Natural killer cell treated with Interleukin-12 subunit alpha and Interleukin-12 subunit beta and Interleukin-15 and Interleukin-18, amount 100 ng/mL, for 72 hours (primary cell): ENCODE data around the gene ELL. TPM values are rescaled to one million over a fixed set of nuclear protein-coding genes. Genes with fewer than 3 reads are reported as not detected.

Experiments
- ATAC-seq, 2 donors: fragments of 150-1000 bp; cut with Tn5 transposase in 1 of 2; sonication (Bioruptor Pico), chemical (Tn5 transposase) in 1 of 2; 2 replicates each; pipeline ENCODE4 v1.10.0; 2021
- DNase-seq: peaks from one replicate; pipeline ENCODE4 v3.0.0; 2022; ENCODE audit warnings: low spot score
- H3K27ac Mint-ChIP-seq, 2 donors: 1 replicate in 1 of 2; 2 replicates in 1 of 2; pipeline ENCODE4 v1.8.0; 2022; ENCODE audit warnings: mixed read lengths in 2 of 2, mild to moderate bottlenecking in 1 of 2, moderate library complexity in 1 of 2
- H3K27me3 Mint-ChIP-seq, 2 donors: 1 replicate in 1 of 2; 2 replicates in 1 of 2; pipeline ENCODE4 v1.8.0; 2022; ENCODE audit warnings: mixed read lengths in 2 of 2
- H3K36me3 Mint-ChIP-seq: one replicate; pipeline ENCODE4 v1.8.0; 2022; ENCODE audit warnings: mixed read lengths
- H3K4me1 Mint-ChIP-seq, 2 donors: 1 replicate in 1 of 2; 2 replicates in 1 of 2; pipeline ENCODE4 v1.8.0; 2022; ENCODE audit warnings: low read depth in 2 of 2, mixed read lengths in 2 of 2, mild to moderate bottlenecking in 1 of 2
- H3K4me3 Mint-ChIP-seq: one replicate; pipeline ENCODE4 v1.8.0; 2022; ENCODE audit warnings: mixed read lengths
- H3K9me3 Mint-ChIP-seq: 2 replicates; pipeline ENCODE4 v1.8.0; 2022; ENCODE audit warnings: mixed read lengths
- total RNA-seq, 2 donors: library from RNA; stranded (reverse); gene quantifications; one replicate each; pipeline ENCODE4 v1.2.3, GENCODE V29; 2022

The ELL gene
- total RNA-seq, 2 donors from 2014 or later: 52.3 to 75.2 TPM

- peak overlapping the region in 1 of 2 donors; percentile 56 for H3K27ac Mint-ChIP-seq
These were observed 120.2 kb downstream of the ELL start for GRCh38 chr19:18401580-18402112.

GRCh38 chr19:18399008-18399407 is 122.9 kb downstream of the ELL start:
- DNase-seq (no peak), ATAC-seq (no peak)
- Mint-ChIP-seq H3K36me3 (no peaks in the 10 kb centered on the region), H3K4me3 (no peak overlapping the region), H3K27me3 (peaks cover 0 to 5% of the 10 kb centered on the region in 2 donors), H3K9me3 (no peaks in the 10 kb centered on the region), H3K27ac (no peak overlapping the region), H3K4me1 (peaks cover 5% of the 10 kb centered on the region in 2 donors)

More at GRCh38 chr19:18401580-18402112, 120.2 kb downstream of the ELL start:
- Mint-ChIP-seq H3K4me3 (no peak overlapping the region), H3K4me1 (peaks cover 5% of the 10 kb centered on the region in 2 donors), H3K36me3 (no peaks in the 10 kb centered on the region), H3K27me3 (peaks cover 0 to 5% of the 10 kb centered on the region in 2 donors), H3K9me3 (no peaks in the 10 kb centered on the region)
- DNase-seq (no peak), ATAC-seq (peak in 1 of 2 donors; percentile 48)

GRCh38 chr19:18397242-18398202 is 124.3 kb downstream of the ELL start, which contains the start of gene LRRC25:
Gene LRRC25, minus strand, starts transcription at chr19:18397622. Its CDS starts 659 bp downstream, at chr19:18396963.
- Mint-ChIP-seq H3K9me3 (no peaks in the 10 kb centered on the region), H3K4me3 (peak within 1 kb of the TSS; percentile 17), H3K27ac (peak within 1 kb of the TSS in 1 of 2 donors; percentile 53), H3K27me3 (peaks cover 0 to 5% of the 10 kb centered on the region in 2 donors), H3K4me1 (peaks cover 5% of the 10 kb centered on the region in 2 donors), H3K36me3 (no peaks in the 10 kb centered on the region)
- ATAC-seq: peak; percentile 31 to 60
- no peak for DNase-seq

- DNase-seq (no peak), ATAC-seq (peak in 1 of 2 donors; percentile 15)
- H3K9me3 Mint-ChIP-seq: no peaks in the 10 kb centered on the region
- H3K27me3 Mint-ChIP-seq: peaks cover 0 to 5% of the 10 kb centered on the region in 2 donors
- H3K4me3 Mint-ChIP-seq: no peak overlapping the region
- no peak overlapping the region for H3K27ac Mint-ChIP-seq
- H3K4me1 Mint-ChIP-seq: peaks cover 5% of the 10 kb centered on the region in 2 donors
- no peaks in the 10 kb centered on the region for H3K36me3 Mint-ChIP-seq
These were observed 125.2 kb downstream of the ELL start for GRCh38 chr19:18396471-18397241.

GRCh38 chr19:18393836-18394235 is 128.0 kb downstream of the ELL start:
- Mint-ChIP-seq H3K27ac (no peak overlapping the region), H3K4me1 (peaks cover 5 to 12% of the 10 kb centered on the region in 2 donors), H3K36me3 (no peaks in the 10 kb centered on the region), H3K4me3 (no peak overlapping the region), H3K9me3 (no peaks in the 10 kb centered on the region), H3K27me3 (peaks cover 0 to 5% of the 10 kb centered on the region in 2 donors)
- DNase-seq: no peak
- ATAC-seq: no peak

GRCh38 chr19:18392926-18393325 is 128.9 kb downstream of the ELL start:
- H3K9me3 Mint-ChIP-seq: no peaks in the 10 kb centered on the region
- H3K27me3 Mint-ChIP-seq: peaks cover 0 to 3% of the 10 kb centered on the region in 2 donors
- DNase-seq: no peak
- H3K36me3 Mint-ChIP-seq: no peaks in the 10 kb centered on the region
- peaks cover 6 to 10% of the 10 kb centered on the region in 2 donors for H3K4me1 Mint-ChIP-seq
- no peak overlapping the region for H3K27ac Mint-ChIP-seq
- H3K4me3 Mint-ChIP-seq: no peak overlapping the region
- no peak for ATAC-seq

Other genes starting within 250 kb of the ELL start
- gene IQCN, start 247.6 kb downstream of the ELL start, total RNA-seq: 1 to 10 TPM; 1.5 to 4.0 TPM
- 100 to 1,000 TPM; 218 to 267 TPM for gene JUND, start 240.4 kb downstream of the ELL start, total RNA-seq
- gene LSM4, start 199.0 kb downstream of the ELL start, total RNA-seq: 100 to 1,000 TPM; 153 to 223 TPM
- gene PGPEP1, start 181.5 kb downstream of the ELL start, total RNA-seq: 10 to 100 TPM; 42.1 to 50.7 TPM
- under 1 TPM in 1 of 2 donors, not detected in 1; 0.71 TPM for gene GDF15, start 135.9 kb downstream of the ELL start, total RNA-seq
- gene LRRC25, start 124.4 kb downstream of the ELL start, total RNA-seq: not detected
- 100 to 1,000 TPM; 112 to 271 TPM for gene SSBP4, start 102.7 kb downstream of the ELL start, total RNA-seq
- gene ISYNA1, start 83.9 kb downstream of the ELL start, total RNA-seq: 10 to 100 TPM; 19.0 to 25.6 TPM
- gene FKBP8, start 21.5 kb upstream of the ELL start, total RNA-seq: 100 to 1,000 TPM; 199 to 208 TPM
- 100 to 1,000 TPM; 105 to 144 TPM for gene KXD1, start 35.8 kb upstream of the ELL start, total RNA-seq
- 1,000 to 10,000 TPM; 1,148 to 1,390 TPM for gene UBA52, start 49.8 kb upstream of the ELL start, total RNA-seq
- 100 to 1,000 TPM in 1 of 2 donors, 10 to 100 TPM in 1; 81.5 to 104 TPM for gene REX1BD, start 66.7 kb upstream of the ELL start, total RNA-seq
- gene CRLF1, start 84.7 kb upstream of the ELL start, total RNA-seq: not detected
- not detected for gene TMEM59L, start 90.8 kb upstream of the ELL start, total RNA-seq
- 10 to 100 TPM; 11.6 to 18.3 TPM for gene KLHL26, start 115.0 kb upstream of the ELL start, total RNA-seq
- gene CRTC1, start 161.6 kb upstream of the ELL start, total RNA-seq: 1 to 10 TPM; 7.6 to 9.3 TPM